IMR-90 (cell line): Measurements from ENCODE around the gene PDE6A. TPM values are rescaled to one million over a fixed set of nuclear protein-coding genes. Genes with fewer than 3 reads are reported as not detected.

Source experiments
- CTCF ChIP-seq: conservative IDR thresholded peaks from 2 replicates; pipeline ENCODE4 v1.5.1; 2012; ENCODE audit warnings: mild to moderate bottlenecking, low read depth, low read length, improper control_type of control experiment
- MAZ ChIP-seq: IDR thresholded peaks from 2 replicates; pipeline ENCODE4 v1.6.1; 2012; ENCODE audit warnings: low read depth, mild to moderate bottlenecking, low read length, improper control_type of control experiment, moderate library complexity, borderline replicate concordance
- NFE2L2 ChIP-seq: fragments of 150-350 bp; IDR thresholded peaks from 2 replicates; pipeline ENCODE4 v1.6.1; 2016; ENCODE audit warnings: low read depth, mild to moderate bottlenecking, low read length
- RAD21 ChIP-seq: IDR thresholded peaks from 2 replicates; pipeline ENCODE4 v1.6.1; 2012; ENCODE audit warnings: low read length, improper control_type of control experiment
- RFX5 ChIP-seq: IDR thresholded peaks from 2 replicates; pipeline ENCODE4 v1.8.0; 2012; ENCODE audit warnings: low read depth, mild to moderate bottlenecking, low read length, moderate library complexity
- polyA plus RNA-seq, 3 experiments: library from polyadenylated mRNA; depleted of rRNA; stranded (reverse); fragments of >200 nt; gene quantifications; 2 replicates each; pipeline ENCODE4 v1.2.3, GENCODE V29; 2012; ENCODE audit warnings: low replicate concordance in 1 of 3
- total RNA-seq: library from RNA; depleted of rRNA; stranded (reverse); fragments of >200 nt; gene quantifications from 2 replicates; pipeline ENCODE4 v1.2.3, GENCODE V29; 2012

Gene PDE6A
- total and polyA plus RNA-seq, 2 of the 4 experiments (the other 2 are of a cell fraction): not detected

GRCh38 chr5:149930043-149930748, 14.4 kb downstream of the PDE6A start (continued):
- no peak for TF ChIP-seq CTCF
- no peak for TF ChIP-seq NFE2L2
- no peak for TF ChIP-seq RAD21
- TF ChIP-seq RFX5: no peak
- no peak for TF ChIP-seq MAZ
